ENCODE data around the gene GABRD. TPM values are rescaled to one million over a fixed set of nuclear protein-coding genes. Genes with fewer than 3 reads are reported as not detected.

Gene GABRD, protein sequence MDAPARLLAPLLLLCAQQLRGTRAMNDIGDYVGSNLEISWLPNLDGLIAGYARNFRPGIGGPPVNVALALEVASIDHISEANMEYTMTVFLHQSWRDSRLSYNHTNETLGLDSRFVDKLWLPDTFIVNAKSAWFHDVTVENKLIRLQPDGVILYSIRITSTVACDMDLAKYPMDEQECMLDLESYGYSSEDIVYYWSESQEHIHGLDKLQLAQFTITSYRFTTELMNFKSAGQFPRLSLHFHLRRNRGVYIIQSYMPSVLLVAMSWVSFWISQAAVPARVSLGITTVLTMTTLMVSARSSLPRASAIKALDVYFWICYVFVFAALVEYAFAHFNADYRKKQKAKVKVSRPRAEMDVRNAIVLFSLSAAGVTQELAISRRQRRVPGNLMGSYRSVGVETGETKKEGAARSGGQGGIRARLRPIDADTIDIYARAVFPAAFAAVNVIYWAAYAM
- total RNA-seq = 2.5 TPM

DNA sequence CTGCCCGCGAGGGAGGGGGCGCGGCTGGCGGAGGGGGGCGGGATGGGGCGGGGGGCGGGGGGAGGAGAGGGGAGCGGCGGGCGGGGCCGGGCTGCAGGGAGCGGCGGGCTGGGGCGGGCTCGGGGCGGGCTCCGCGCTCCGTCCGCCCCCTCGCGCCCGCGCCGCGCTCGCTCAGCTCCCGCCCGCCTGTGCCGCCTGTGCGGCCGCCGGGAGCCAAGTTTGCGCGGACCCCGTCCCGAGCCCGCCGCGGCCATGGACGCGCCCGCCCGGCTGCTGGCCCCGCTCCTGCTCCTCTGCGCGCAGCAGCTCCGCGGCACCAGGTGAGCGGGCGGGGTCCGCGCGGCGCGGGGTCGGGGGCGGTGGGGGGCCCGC is at the start of gene GABRD:
Gene GABRD (plus strand): TSS at position 174 of the 372 bp plus-strand sequence. CDS start 79 bp downstream, at position 253.

DNA sequence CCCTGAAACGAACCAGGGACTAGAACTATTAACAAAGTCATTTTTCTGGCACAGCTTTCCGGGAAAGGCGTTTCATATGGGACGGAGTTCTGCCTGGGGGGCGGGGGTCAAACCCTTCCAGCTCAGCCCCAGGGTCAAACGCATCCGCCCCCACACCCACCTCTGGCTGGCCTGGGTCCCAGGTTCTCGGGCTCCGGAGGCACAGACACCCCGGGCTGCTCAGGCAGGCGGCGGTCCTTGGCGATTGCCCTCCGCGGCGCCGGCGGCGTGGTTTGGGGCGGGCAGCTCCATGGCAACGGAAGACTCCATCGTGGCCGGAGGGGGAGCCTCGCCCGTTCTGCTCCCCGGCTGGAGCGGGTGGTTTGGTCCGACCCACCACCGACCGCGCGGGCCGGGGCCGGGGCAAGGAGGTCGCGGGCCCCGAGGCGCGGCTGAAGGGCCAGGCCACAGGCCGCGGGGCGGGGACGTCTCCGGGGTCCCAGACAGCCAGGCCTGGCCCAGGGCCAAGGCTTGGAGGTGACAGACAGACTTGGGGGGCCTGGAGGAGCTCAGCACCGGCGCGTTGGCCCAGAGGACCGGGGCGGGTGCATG is 15.5 kb upstream of the GABRD start, which contains the start of gene CFAP74:
Gene CFAP74 (minus strand): TSS at position 246 of the 591 bp plus-strand sequence. CDS start 12,830 bp downstream, outside the sequence.

DNA sequence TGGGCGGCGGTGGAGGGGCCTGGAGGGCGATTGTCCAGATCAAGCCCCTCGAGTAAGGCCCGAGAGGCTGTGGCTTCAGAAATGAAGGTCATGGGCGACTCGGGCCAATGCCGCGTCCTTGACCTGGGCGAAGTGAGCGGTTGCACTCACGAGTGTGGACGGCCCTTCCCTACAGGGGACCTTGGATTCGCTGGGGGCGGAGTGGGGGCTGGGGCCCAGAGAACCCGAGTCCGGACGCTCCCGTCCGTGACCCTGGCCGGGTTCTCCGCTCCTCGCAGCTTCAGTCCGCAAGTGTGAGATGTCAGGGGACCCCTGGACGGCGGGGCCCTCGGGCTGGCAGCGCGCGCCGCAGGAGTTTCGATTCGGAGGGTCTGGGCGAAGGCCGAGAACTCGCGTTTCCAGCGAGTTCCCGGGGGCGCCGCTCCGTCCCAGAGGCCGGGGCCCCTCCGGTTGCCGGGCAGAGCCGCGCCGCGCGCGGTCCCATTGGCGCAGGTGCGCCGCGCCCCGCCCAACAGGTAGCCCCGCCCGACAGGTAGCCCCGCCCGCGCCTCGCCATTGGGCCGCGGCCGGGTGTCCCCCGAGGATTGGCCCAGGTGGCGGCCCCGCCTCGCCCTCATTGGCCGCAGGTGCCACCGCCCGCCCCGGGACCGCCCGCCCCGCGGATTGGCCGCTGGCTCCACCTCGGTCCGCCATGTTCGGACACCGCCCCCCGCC is 30.7 kb downstream of the GABRD start, which contains the start of gene PRKCZ:
Gene PRKCZ (plus strand): TSS at position 694 of the 714 bp plus-strand sequence. CDS start 220 bp downstream, outside the sequence.

Other genes with a start within 250 kb of the GABRD start
- gene NADK, start 240.9 kb upstream of the GABRD start, total RNA-seq = 30.0 TPM
- gene GNB1, start 128.3 kb upstream of the GABRD start, total RNA-seq = 271 TPM
- not detected for gene CALML6, start 104.1 kb upstream of the GABRD start, total RNA-seq
- gene TMEM52, start 100.1 kb upstream of the GABRD start, total RNA-seq = 1.3 TPM
- gene CFAP74, start 15.6 kb upstream of the GABRD start, total RNA-seq = 0.63 TPM
- 54.8 TPM for gene PRKCZ, start 31.1 kb downstream of the GABRD start, total RNA-seq
- 30.0 TPM for gene FAAP20, start 175.4 kb downstream of the GABRD start, total RNA-seq
- gene SKI, start 209.0 kb downstream of the GABRD start, total RNA-seq = 32.2 TPM

Data from parietal lobe (tissue), 1 donor.